Ovary (tissue), 9 donors: ENCODE measurements around the gene DIAPH3. TPM values are rescaled to one million over a fixed set of nuclear protein-coding genes. Genes with fewer than 3 reads are reported as not detected.

Source experiments
- DNase-seq, 5 donors: peaks; one replicate each; pipeline ENCODE4 v3.0.0-alpha.2; 2019 to 2020
- H3K27ac ChIP-seq, 2 donors: fragments of 200-600 bp; one replicate each; pipeline versions ENCODE4 v1.5.1 to v1.8.0; 2019 to 2022
- H3K27me3 ChIP-seq: fragments of 200-600 bp; one replicate; pipeline ENCODE4 v1.8.0; 2022
- H3K36me3 ChIP-seq: fragments of 200-600 bp; sonication (generic); one replicate; pipeline ENCODE4 v1.5.1; 2019
- H3K4me1 ChIP-seq: one replicate; pipeline ENCODE4 v1.8.1; 2013; ENCODE audit warnings: mild to moderate bottlenecking, moderate library complexity; ENCODE audit not compliant: insufficient read depth
- H3K4me3 ChIP-seq: fragments of 200-600 bp; sonication (generic); one replicate; pipeline ENCODE4 v1.5.1; 2017
- H3K9me3 ChIP-seq, 2 donors: fragments of 200-600 bp in 1 of 2; sonication (generic) in 1 of 2; one replicate each; pipeline versions ENCODE4 v1.5.1 to v1.8.1; 2013 to 2019; ENCODE audit warnings: mild to moderate bottlenecking in 1 of 2, moderate library complexity in 1 of 2
- EP300 ChIP-seq: sonication (generic); formaldehyde crosslinking; IDR thresholded peaks from one replicate; pipeline ENCODE4 v1.6.1; 2017; ENCODE audit warnings: antibody characterized with exemption
- POLR2A ChIP-seq: fragments of 450-650 bp; IDR thresholded peaks from one replicate; pipeline ENCODE4 v1.6.1; 2017; ENCODE audit warnings: antibody characterized with exemption, mild to moderate bottlenecking, moderate library complexity
- WGBS, 3 donors: extraction: QIAGEN DNeasy Blood & Tissue Kit in 1 of 3; methylation state at CpG; one replicate each; pipeline versions ENCODE4 v1.1.5 to v1.1.7; 2013 to 2017; 5-methylcytosine and 5-hydroxymethylcytosine counted together
- intact Hi-C, 4 donors: fragments of 100-400 bp; cut with DNase I; formaldehyde crosslinking; loops; one replicate each; pipeline versions ENCODE4 v1.11.0 to v1.15.1; 2022 to 2023
- polyA plus RNA-seq, 2 donors: library from polyadenylated mRNA; stranded (reverse); fragments of 200-250 nt in 1 of 2; fragments of 350-450 nt in 1 of 2; fragmentation: Illumina TruSeq in 1 of 2; extraction: RNeasy Lipid Tissue Mini Kit (QIAGEN cat#74804) in 1 of 2; gene quantifications; one replicate each; pipeline ENCODE4 v1.2.3, GENCODE V29; 2013 to 2014
- total RNA-seq, 7 donors: library from RNA; depleted of rRNA in 2 of 7; stranded (reverse); fragments of >200 nt in 2 of 7; fragmentation: NEBNext Ultra II Directional in 3 of 7; extraction: Animal tissue kit (Norgen Biotek cat#: 25700) in 3 of 7; gene quantifications; one replicate each; pipeline versions ENCODE4 v1.1.0 to v1.2.4, GENCODE V29; 2016 to 2023
- TF ChIP-seq, protein P1 (sequence below), 3 donors: fragments of 450-650 bp in 2 of 3; fragments of 200-600 bp in 1 of 3; IDR thresholded peaks; one replicate each; pipeline versions ENCODE4 v1.5.1 to v1.8.0; 2016 to 2022; ENCODE audit warnings: antibody characterized with exemption in 3 of 3, mild to moderate bottlenecking in 1 of 3
- donor health status: DM: no; HTN: no; CAD: no; lungs with moderate emphysema.
- donor health status: DM: no; HTN: no; CAD: no.
- donor health status: Bipolar disorder and iron deficiency.
- donor health status: DM: yes; HTN: yes; CAD: no.
- donor health status: DM: no; HTN: no; CAD: no.
- donor health status: DM: yes; HTN: yes; CAD: no.

The DIAPH3 gene
- total and polyA plus RNA-seq, 9 donors: 0.13 to 2.6 (median 0.40) TPM; not detected in 1

DNA sequence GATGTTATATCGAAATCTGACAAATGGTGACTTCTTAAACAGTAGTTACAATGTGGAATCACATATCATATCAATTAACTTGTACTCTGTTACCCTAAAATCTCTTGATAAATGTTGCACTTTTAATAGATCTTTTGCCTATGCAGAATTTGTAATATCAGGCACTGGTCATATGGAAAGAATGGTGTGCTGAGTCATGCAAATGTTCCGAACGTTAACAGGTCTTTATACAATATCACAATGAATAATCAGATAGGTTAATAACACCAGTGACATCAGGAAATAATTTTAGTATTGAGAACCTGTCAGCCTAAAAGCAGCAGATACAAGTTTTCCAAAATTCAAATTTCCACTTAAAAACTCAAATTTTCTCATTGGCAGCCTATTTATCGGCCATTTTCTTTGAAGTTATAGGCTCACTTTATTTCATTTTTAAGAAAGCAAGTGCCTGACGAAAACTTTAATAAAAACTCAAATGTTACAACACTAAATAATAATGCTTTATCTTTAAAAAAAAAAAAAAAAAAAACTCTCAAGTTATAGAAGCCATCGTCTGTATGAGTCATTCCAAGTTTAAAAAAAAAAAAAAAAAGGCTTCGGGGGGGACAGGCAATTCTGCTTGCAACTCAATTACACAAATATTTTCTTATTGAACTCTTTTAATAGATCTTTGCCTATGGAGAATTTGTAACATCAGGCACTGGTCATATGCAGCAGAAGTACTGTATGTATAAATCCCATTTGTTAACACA, 180.9 kb downstream of the DIAPH3 start:
- intact Hi-C loops: no loop called here
- TF ChIP-seq, protein P1, sequence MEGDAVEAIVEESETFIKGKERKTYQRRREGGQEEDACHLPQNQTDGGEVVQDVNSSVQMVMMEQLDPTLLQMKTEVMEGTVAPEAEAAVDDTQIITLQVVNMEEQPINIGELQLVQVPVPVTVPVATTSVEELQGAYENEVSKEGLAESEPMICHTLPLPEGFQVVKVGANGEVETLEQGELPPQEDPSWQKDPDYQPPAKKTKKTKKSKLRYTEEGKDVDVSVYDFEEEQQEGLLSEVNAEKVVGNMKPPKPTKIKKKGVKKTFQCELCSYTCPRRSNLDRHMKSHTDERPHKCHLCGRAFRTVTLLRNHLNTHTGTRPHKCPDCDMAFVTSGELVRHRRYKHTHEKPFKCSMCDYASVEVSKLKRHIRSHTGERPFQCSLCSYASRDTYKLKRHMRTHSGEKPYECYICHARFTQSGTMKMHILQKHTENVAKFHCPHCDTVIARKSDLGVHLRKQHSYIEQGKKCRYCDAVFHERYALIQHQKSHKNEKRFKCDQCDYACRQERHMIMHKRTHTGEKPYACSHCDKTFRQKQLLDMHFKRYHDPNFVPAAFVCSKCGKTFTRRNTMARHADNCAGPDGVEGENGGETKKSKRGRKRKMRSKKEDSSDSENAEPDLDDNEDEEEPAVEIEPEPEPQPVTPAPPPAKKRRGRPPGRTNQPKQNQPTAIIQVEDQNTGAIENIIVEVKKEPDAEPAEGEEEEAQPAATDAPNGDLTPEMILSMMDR (IDR thresholded peaks at IDR 0.05): no peak
- TF ChIP-seq POLR2A (no peak), EP300 (no peak)

DNA sequence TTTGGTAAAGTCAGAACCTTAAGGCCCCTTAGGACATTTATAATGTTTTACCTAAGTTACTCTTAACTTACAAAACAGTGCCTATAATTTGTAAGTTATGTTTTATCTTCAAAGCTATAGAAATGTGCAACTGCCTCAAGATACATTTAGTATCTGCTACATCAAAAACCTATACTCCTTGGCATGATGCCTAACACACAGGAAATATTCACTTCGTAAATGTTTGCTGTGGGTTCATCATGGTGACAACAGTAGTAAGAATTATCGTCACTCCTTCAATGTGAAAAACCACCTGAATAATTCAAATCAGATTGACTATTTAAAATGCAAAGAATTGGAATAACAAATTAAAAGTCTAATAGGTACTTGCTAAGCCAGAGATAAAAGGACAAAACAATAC, 184.1 kb downstream of the DIAPH3 start:
- no peak for TF ChIP-seq EP300
- Histone ChIP-seq H3K27me3 (no peaks in the 10 kb centered on the region), H3K9me3 (no peaks in the 10 kb centered on the region), H3K36me3 (no peaks in the 10 kb centered on the region), H3K27ac (no peak overlapping the region), H3K4me1 (no peaks in the 10 kb centered on the region), H3K4me3 (no peak overlapping the region)
- no peak for DNase-seq
- intact Hi-C loops: no loop called here
- WGBS, 3 donors: 94 to 97% (median 95%) methylated on average over 2 of the region's 2 CpGs

More for the DNA sequence above, 180.9 kb downstream of the DIAPH3 start:
- H3K27me3 ChIP-seq: no peaks in the 10 kb centered on the region
- H3K4me3 ChIP-seq: no peak overlapping the region
- H3K9me3 ChIP-seq: no peaks in the 10 kb centered on the region
- H3K36me3 ChIP-seq: no peaks in the 10 kb centered on the region
- H3K4me1 ChIP-seq: no peaks in the 10 kb centered on the region
- 84 to 95% (median 91%) methylated on average over 7 of the region's 7 CpGs for WGBS, 3 donors
- H3K27ac ChIP-seq: no peak overlapping the region
- no peak for DNase-seq

DNA sequence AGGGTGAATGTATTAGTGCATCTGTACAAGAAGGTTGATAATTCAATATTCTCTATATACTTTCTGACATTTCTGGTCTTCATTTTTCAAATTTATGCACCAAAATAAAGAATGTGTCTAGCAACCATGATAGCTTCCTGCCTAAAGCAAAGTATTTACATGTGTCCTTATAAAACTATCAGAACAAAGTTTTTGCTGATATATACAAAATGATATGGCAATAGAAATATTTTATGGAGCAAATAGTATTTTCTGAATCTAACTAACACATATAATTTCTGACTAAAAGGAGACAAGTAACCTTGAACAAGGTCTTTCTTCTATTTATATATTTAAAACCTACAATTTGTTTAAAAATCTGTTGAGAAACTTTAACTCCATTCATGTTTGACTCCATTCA, 184.9 kb downstream of the DIAPH3 start:
- no peak for DNase-seq
- intact Hi-C loops: no loop called here
- Histone ChIP-seq H3K9me3 (no peaks in the 10 kb centered on the region), H3K4me3 (no peak overlapping the region), H3K27ac (no peak overlapping the region), H3K36me3 (no peaks in the 10 kb centered on the region), H3K27me3 (no peaks in the 10 kb centered on the region), H3K4me1 (no peaks in the 10 kb centered on the region)
- TF ChIP-seq, protein P1 (IDR thresholded peaks at IDR 0.05): no peak
- TF ChIP-seq POLR2A (no peak), EP300 (no peak)

DNA sequence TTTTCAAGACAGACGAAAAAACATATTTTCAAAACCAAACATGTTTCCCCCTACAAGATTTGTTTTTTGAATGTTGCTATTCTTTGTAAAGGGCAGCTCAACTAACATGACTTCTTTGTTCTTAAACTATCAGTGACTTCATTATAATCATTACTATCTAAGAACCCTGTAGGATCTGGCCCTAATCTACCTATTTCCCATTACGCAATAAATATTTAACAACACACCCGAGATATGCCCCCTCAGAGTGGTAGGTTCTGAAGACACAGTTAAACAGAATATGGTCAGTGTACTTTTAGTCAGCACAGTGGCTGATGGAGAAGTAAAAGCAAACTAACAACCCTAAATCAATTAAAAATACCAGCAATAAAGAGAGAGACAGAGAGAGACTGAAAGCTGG, 186.9 kb downstream of the DIAPH3 start:
- no peaks in the 10 kb centered on the region for H3K9me3 ChIP-seq
- TF ChIP-seq EP300: no peak
- TF ChIP-seq POLR2A: no peak
- TF ChIP-seq, protein P1 (IDR thresholded peaks at IDR 0.05): no peak
- no peak overlapping the region for H3K27ac ChIP-seq
- no peak for DNase-seq
- WGBS, 3 donors: 87 to 91% (median 90%) methylated on average over 3 of the region's 3 CpGs
- H3K4me3 ChIP-seq: no peak overlapping the region
- no peaks in the 10 kb centered on the region for H3K36me3 ChIP-seq
- no peaks in the 10 kb centered on the region for H3K27me3 ChIP-seq
- no peaks in the 10 kb centered on the region for H3K4me1 ChIP-seq
- intact Hi-C loops: no loop called here

DNA sequence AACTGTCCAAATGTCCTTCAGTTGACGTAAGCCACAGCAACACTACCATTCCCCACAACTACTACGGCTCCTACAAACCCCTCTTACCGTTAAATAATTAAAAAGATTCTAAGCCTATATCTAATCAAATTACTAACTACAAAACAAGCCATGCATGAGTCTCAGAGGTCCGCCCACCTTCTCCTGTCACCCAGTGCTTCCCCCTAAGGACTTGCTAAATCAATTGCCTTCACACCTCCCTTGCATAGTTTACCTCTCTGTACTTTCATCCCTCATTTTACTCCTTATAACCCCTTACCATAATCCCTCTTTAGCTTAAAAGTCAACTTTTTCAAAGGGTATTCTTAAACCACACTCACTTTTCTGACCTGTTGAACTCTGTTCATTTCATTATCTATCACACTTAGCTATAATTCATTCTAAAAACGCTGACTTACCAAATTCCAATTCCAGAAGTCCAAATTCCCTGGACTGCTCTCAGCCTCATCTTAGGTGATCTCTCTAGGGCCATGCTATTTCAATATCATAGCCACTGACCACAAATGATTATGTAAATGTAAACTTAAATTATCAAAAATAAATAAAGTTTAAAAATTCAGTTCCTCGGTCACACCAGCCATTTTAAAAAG, 187.8 kb downstream of the DIAPH3 start:
- H3K27ac ChIP-seq: no peak overlapping the region
- no peak for TF ChIP-seq POLR2A
- TF ChIP-seq, protein P1 (IDR thresholded peaks at IDR 0.05): no peak
- no peak for TF ChIP-seq EP300
- H3K9me3 ChIP-seq: no peaks in the 10 kb centered on the region
- intact Hi-C loops: no loop called here
- no peak for DNase-seq
- WGBS, 3 donors: 92 to 94% (median 92%) methylated on average over 6 of the region's 6 CpGs
- no peaks in the 10 kb centered on the region for H3K4me1 ChIP-seq
- no peak overlapping the region for H3K4me3 ChIP-seq
- no peaks in the 10 kb centered on the region for H3K27me3 ChIP-seq
- H3K36me3 ChIP-seq: no peaks in the 10 kb centered on the region
